A549 (cell line): ENCODE results near the gene PBX2.

Experiments used
- CTCF ChIP-seq: fragments of >200 bp; sonication (Bioruptor Twin); formaldehyde crosslinking; IDR thresholded peaks from 3 replicates; pipeline ENCODE4 v1.5.1; 2016
- NR3C1 ChIP-seq: fragments of >200 bp; sonication (Bioruptor Twin); formaldehyde crosslinking; IDR thresholded peaks from 3 replicates; pipeline ENCODE4 v1.6.1; 2017
- RAD21 ChIP-seq, 2 experiments: fragments of >200 bp in 1 of 2; sonication (Bioruptor Twin) in 1 of 2; formaldehyde crosslinking in 1 of 2; IDR thresholded peaks in 1 of 2; conservative IDR thresholded peaks in 1 of 2; 2 replicates in 1 of 2; 3 replicates in 1 of 2; pipeline ENCODE4 v1.6.1; 2012 to 2018; ENCODE audit warnings: inconsistent platforms in 1 of 2
- ZFP36 ChIP-seq: fragments of 450-650 bp; IDR thresholded peaks from 2 replicates; pipeline ENCODE4 v1.6.1; 2014; ENCODE audit warnings: borderline replicate concordance; ENCODE audit not compliant: partially characterized antibody

- TF ChIP-seq CTCF = no peak
- no peak for TF ChIP-seq ZFP36
- no peak for TF ChIP-seq RAD21 (conservative IDR thresholded peaks at IDR 0.05 in 1 of 2, IDR thresholded peaks at IDR 0.05 in 1 of 2)
- no peak for TF ChIP-seq NR3C1
Measured at GRCh38 chr6:32149092-32149755, 40.8 kb downstream of the PBX2 start.
